Upper lobe of left lung (tissue), 4 donors: ENCODE results near the gene BRF1.

Experiments
- EP300 ChIP-seq, 4 donors: sonication (generic); formaldehyde crosslinking; IDR thresholded peaks; one replicate each; pipeline ENCODE4 v1.5.1; 2017; ENCODE audit warnings: antibody characterized with exemption in 4 of 4, control low read depth in 2 of 4
- POLR2A ChIP-seq, 4 donors: fragments of 450-650 bp; IDR thresholded peaks; one replicate each; pipeline ENCODE4 v1.5.1; 2016 to 2017; ENCODE audit warnings: antibody characterized with exemption in 4 of 4, mild to moderate bottlenecking in 2 of 4
- POLR2AphosphoS5 ChIP-seq, 2 donors: sonication (generic); formaldehyde crosslinking; IDR thresholded peaks; one replicate each; pipeline ENCODE4 v1.5.1; 2017; ENCODE audit warnings: antibody characterized with exemption in 2 of 2
- TF ChIP-seq, protein P1 (sequence below), 6 experiments: fragments of 450-650 bp in 4 of 6; fragments of 200-600 bp in 2 of 6; sonication (generic) in 2 of 6; IDR thresholded peaks; one replicate each; pipeline ENCODE4 v1.5.1; 2016 to 2019; ENCODE audit warnings: antibody characterized with exemption in 6 of 6

DNA sequence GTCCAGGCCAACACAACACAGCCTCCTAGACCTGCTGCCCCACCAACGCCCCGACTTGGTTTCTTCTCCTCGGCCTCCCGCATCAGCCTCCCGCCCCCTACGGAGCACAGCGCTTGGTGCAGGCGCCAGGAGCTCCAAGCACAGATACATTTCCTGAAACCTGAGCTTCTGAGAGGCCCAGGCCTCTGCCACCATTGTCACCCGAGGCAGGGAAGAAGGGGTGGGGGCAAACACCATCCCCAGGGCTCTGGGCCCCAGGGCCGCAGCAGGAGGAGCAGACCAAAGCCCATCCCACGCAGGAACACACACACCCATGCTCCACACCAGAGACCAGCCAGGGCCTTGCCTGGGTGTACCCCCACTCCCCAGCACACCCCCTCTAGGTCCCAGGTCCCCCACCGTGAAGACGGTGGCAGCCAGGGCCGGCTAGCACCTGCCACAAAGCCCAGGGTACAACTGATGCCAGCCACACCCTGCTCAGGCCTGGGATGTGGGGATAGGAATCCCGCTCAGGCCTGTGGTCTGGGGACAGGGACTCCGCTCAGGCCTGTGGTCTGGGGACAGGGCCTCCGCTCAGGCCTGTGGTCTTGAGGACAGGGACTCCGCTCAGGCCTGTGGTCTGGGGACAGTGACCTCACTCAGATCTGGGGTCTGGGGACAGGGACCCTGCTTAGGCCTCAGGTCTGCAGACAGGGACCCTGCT lies 137.6 kb downstream of the BRF1 start:
- no peak for TF ChIP-seq POLR2AphosphoS5 (IDR thresholded peaks at IDR 0.05)
- TF ChIP-seq, protein P1, sequence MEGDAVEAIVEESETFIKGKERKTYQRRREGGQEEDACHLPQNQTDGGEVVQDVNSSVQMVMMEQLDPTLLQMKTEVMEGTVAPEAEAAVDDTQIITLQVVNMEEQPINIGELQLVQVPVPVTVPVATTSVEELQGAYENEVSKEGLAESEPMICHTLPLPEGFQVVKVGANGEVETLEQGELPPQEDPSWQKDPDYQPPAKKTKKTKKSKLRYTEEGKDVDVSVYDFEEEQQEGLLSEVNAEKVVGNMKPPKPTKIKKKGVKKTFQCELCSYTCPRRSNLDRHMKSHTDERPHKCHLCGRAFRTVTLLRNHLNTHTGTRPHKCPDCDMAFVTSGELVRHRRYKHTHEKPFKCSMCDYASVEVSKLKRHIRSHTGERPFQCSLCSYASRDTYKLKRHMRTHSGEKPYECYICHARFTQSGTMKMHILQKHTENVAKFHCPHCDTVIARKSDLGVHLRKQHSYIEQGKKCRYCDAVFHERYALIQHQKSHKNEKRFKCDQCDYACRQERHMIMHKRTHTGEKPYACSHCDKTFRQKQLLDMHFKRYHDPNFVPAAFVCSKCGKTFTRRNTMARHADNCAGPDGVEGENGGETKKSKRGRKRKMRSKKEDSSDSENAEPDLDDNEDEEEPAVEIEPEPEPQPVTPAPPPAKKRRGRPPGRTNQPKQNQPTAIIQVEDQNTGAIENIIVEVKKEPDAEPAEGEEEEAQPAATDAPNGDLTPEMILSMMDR (IDR thresholded peaks at IDR 0.05), result no peak
- no peak for TF ChIP-seq POLR2A (IDR thresholded peaks at IDR 0.05)
- TF ChIP-seq EP300 (IDR thresholded peaks at IDR 0.05), result no peak
